GM12878 (cell line): ENCODE data around the gene ERC2. TPM values are rescaled to one million over a fixed set of nuclear protein-coding genes. Genes with fewer than 3 reads are reported as not detected.

ENCODE experiments used
- ATAC-seq: fragments of 200-7000 bp; cut with Tn5 transposase; 3 replicates; pipeline ENCODE4 v1.9.1; 2020; ENCODE audit warnings: mild to moderate bottlenecking, moderate library complexity
- BruUV-seq: library from RNA; stranded (reverse); fragments of 400-500 nt; replicated peaks from 2 replicates; lab custom pipeline; 2021; lab: Mats Ljungman, UMichigan
- CTCF ChIA-PET: fragments of 300-600 bp; sonication (Branson Sonifier 250); formaldehyde crosslinking; extraction: SDS; loops from one replicate; lab custom pipeline; 2021; ENCODE audit warnings: inconsistent platforms; lab: Yijun Ruan, JAX
- POLR2A ChIA-PET: fragments of 350-600 bp; formaldehyde crosslinking; extraction: SDS; loops from one replicate; lab custom pipeline; 2021; ENCODE audit warnings: inconsistent platforms; lab: Charles Lee
- RAD21 ChIA-PET: fragments of 300-600 bp; sonication (Branson Sonifier 250); formaldehyde crosslinking; loops from one replicate; lab custom pipeline; 2023; ENCODE audit warnings: antibody characterized with exemption; ENCODE audit not compliant: unreplicated experiment; lab: Charles Lee
- SMC1A ChIA-PET: fragments of 300-600 bp; sonication (Branson Sonifier 250); formaldehyde crosslinking; loops from one replicate; lab custom pipeline; 2023; ENCODE audit not compliant: unreplicated experiment, uncharacterized antibody; lab: Charles Lee
- DNase-seq: peaks from one replicate; pipeline ENCODE4 v3.0.0-alpha.2; 2011; ENCODE audit warnings: low read depth, low spot score
- FAIRE-seq: peaks from 3 replicates; lab custom pipeline; 2011; peaks lifted over from hg19 to GRCh38; lab: Jason Lieb, UNC
- H2AFZ ChIP-seq: 2 replicates; pipeline ENCODE4 v1.6.0; 2011; ENCODE audit warnings: low read depth, low read length, control low read depth; ENCODE audit not compliant: control insufficient read depth
- H3K27ac ChIP-seq: 2 replicates; pipeline ENCODE4 v1.5.1; 2011; ENCODE audit warnings: control low read depth; ENCODE audit not compliant: control insufficient read depth, insufficient read depth
- H3K27me3 ChIP-seq, 2 experiments: replicated peaks in 1 of 2; 2 replicates each; pipeline versions ENCODE4 v1.6.0 to v1.6.1; 2011; ENCODE audit warnings: low read length in 1 of 2; ENCODE audit not compliant: control insufficient read depth in 2 of 2, insufficient read depth in 2 of 2
- H3K36me3 ChIP-seq, 2 experiments: 2 replicates each; pipeline ENCODE4 v1.5.1; 2011; ENCODE audit warnings: low read length in 1 of 2; ENCODE audit not compliant: control insufficient read depth in 2 of 2, insufficient read depth in 2 of 2
- H3K4me1 ChIP-seq: 2 replicates; pipeline ENCODE4 v1.6.1; 2011; ENCODE audit warnings: mild to moderate bottlenecking, low read length, moderate library complexity, mixed read lengths; ENCODE audit not compliant: control insufficient read depth, insufficient read depth
- H3K4me2 ChIP-seq: 2 replicates; pipeline ENCODE4 v1.6.0; 2011; ENCODE audit warnings: control low read depth; ENCODE audit not compliant: control insufficient read depth, insufficient read depth
- H3K4me3 ChIP-seq: fragments of 200-600 bp; sonication (generic); 2 replicates; pipeline ENCODE4 v1.5.1; 2016
- H3K79me2 ChIP-seq: 2 replicates; pipeline ENCODE4 v1.6.0; 2011; ENCODE audit warnings: low read length; ENCODE audit not compliant: control insufficient read depth, insufficient read depth
- H3K9ac ChIP-seq: 2 replicates; pipeline ENCODE4 v1.8.0; 2011; ENCODE audit warnings: low read length, control low read depth, mixed read lengths; ENCODE audit not compliant: control insufficient read depth, insufficient read depth
- H3K9me3 ChIP-seq: replicated peaks from 3 replicates; pipeline ENCODE4 v1.5.1; 2011; ENCODE audit warnings: mild to moderate bottlenecking, low read length; ENCODE audit not compliant: control insufficient read depth, insufficient read depth
- H4K20me1 ChIP-seq: 2 replicates; pipeline ENCODE4 v1.6.0; 2011; ENCODE audit not compliant: control insufficient read depth, insufficient read depth
- ATF2 ChIP-seq: IDR thresholded peaks from 2 replicates; pipeline ENCODE4 v1.6.1; 2012; ENCODE audit warnings: low read length, inconsistent platforms
- ATF3 ChIP-seq: IDR thresholded peaks from 2 replicates; pipeline ENCODE4 v1.6.1; 2011; ENCODE audit warnings: low read depth, mild to moderate bottlenecking, low read length, moderate library complexity, borderline replicate concordance; ENCODE audit errors: extremely low read depth
- EP300 ChIP-seq, 2 experiments: fragments of 150-350 bp in 1 of 2; IDR thresholded peaks; 2 replicates each; pipeline ENCODE4 v1.6.1; 2011 to 2012; ENCODE audit warnings: low read depth in 2 of 2, low read length in 2 of 2, borderline replicate concordance in 1 of 2, improper control_type of control experiment in 1 of 2, inconsistent platforms in 1 of 2; ENCODE audit not compliant: control insufficient read depth in 1 of 2
- EZH2 ChIP-seq: IDR thresholded peaks from 2 replicates; pipeline ENCODE4 v1.6.1; 2012; ENCODE audit warnings: low read depth, mild to moderate bottlenecking, control low read depth, inconsistent platforms, low read length, borderline replicate concordance; ENCODE audit not compliant: control insufficient read depth
- GATAD2B ChIP-seq: fragments of 450-650 bp; conservative IDR thresholded peaks from 2 replicates; pipeline ENCODE4 v1.6.1; 2017; ENCODE audit warnings: low read depth, mild to moderate bottlenecking, moderate library complexity
- MTA2 ChIP-seq: fragments of 450-650 bp; IDR thresholded peaks from 2 replicates; pipeline ENCODE4 v1.6.1; 2016; ENCODE audit warnings: low read depth, mild to moderate bottlenecking, moderate library complexity
- MYB ChIP-seq: fragments of 150-350 bp; IDR thresholded peaks from 2 replicates; pipeline ENCODE4 v1.6.1; 2014; ENCODE audit warnings: mild to moderate bottlenecking, low read depth, low read length, borderline replicate concordance
- NBN ChIP-seq: fragments of 450-650 bp; IDR thresholded peaks from 2 replicates; pipeline ENCODE4 v1.6.1; 2016
- NR2C2 ChIP-seq: IDR thresholded peaks from 2 replicates; pipeline ENCODE4 v1.6.1; 2011; ENCODE audit warnings: borderline replicate concordance, low read depth; ENCODE audit not compliant: control insufficient read depth, insufficient read length
- RAD51 ChIP-seq: fragments of 450-650 bp; IDR thresholded peaks from 2 replicates; pipeline ENCODE4 v1.6.1; 2016; ENCODE audit warnings: moderate library complexity, mild to moderate bottlenecking, inconsistent platforms
- SMARCA5 ChIP-seq: fragments of 450-650 bp; IDR thresholded peaks from 2 replicates; pipeline ENCODE4 v1.6.1; 2017; ENCODE audit warnings: mild to moderate bottlenecking
- TBL1XR1 ChIP-seq: IDR thresholded peaks from 2 replicates; pipeline ENCODE4 v1.6.1; 2012; ENCODE audit warnings: low read depth, low read length, improper control_type of control experiment
- ZBTB11 ChIP-seq: fragments of 450-650 bp; formaldehyde crosslinking; IDR thresholded peaks from 2 replicates; pipeline ENCODE4 v1.5.0; 2022; ENCODE audit warnings: mild to moderate bottlenecking, missing genetic modification characterization
- ZNF274 ChIP-seq: IDR thresholded peaks from one replicate; pipeline ENCODE4 v1.8.0; 2011; ENCODE audit not compliant: insufficient read length, insufficient read depth
- ZNF384 ChIP-seq: IDR thresholded peaks from 2 replicates; pipeline ENCODE4 v1.6.1; 2012; ENCODE audit warnings: low read depth, mild to moderate bottlenecking, low read length, improper control_type of control experiment, borderline replicate concordance
- WGBS: methylation state at CpG from one replicate; pipeline ENCODE4 v1.1.6; 2016; ENCODE audit warnings: low lambda C conversion rate; ENCODE audit not compliant: insufficient replicate concordance, insufficient coverage; ENCODE audit errors: missing lambda C conversion rate; 5-methylcytosine and 5-hydroxymethylcytosine counted together
- in situ Hi-C: fragments of 300-500 bp; cut with MboI; formaldehyde crosslinking; loops from 9 replicates; pipeline ENCODE4 v1.14.3; 2018; ENCODE audit warnings: mixed read lengths
- intact Hi-C: fragments of 100-400 bp; cut with micrococcal nuclease; formaldehyde crosslinking; loops from one replicate; pipeline ENCODE4 v1.14.2; 2022; ENCODE audit not compliant: unreplicated experiment
- polyA plus RNA-seq, 11 experiments: library from polyadenylated mRNA; depleted of rRNA in 4 of 11; unstranded in 6 of 11; stranded (reverse) in 5 of 11; fragments of >200 nt; fragmentation: Nextera tagmentation in 4 of 11; fragmentation: Illumina TruSeq in 1 of 11; extraction: Ambion mirVana in 4 of 11; extraction: Trizol in 1 of 11; gene quantifications; 1 replicate in 1 of 11; 2 replicates in 10 of 11; pipeline versions ENCODE4 v1.2.1 to v1.2.3, GENCODE V29; 2011 to 2016; ENCODE audit warnings: inconsistent platforms in 2 of 11, missing spikeins in 2 of 11, low read depth in 1 of 11
- total RNA-seq, 4 experiments: library from RNA; depleted of rRNA in 3 of 4; stranded (reverse); fragments of >200 nt in 3 of 4; fragmentation: Illumina TruSeq in 1 of 4; extraction: Trizol in 1 of 4; gene quantifications; 2 replicates each; pipeline versions ENCODE4 v1.2.1 to v1.2.3, GENCODE V29; 2013 to 2021

ERC2 gene
- total and polyA plus RNA-seq, 10 of the 15 experiments (the other 5 are each of a cell fraction or from before 2014, with no cell fraction given): 0.06 to 1.4 (median 0.12) TPM; not detected in 3

- no peak for TF ChIP-seq ZBTB11 (CRISPR knock-in tag)
Measured at GRCh38 chr3:56147354-56147753, 320.9 kb downstream of the ERC2 start (continued).

GRCh38 chr3:56145410-56145809, 322.9 kb downstream of the ERC2 start:
- no peak for FAIRE-seq

More at GRCh38 chr3:56145410-56145809, 322.9 kb downstream of the ERC2 start:
- SMC1A ChIA-PET: no interaction called here
- Histone ChIP-seq H3K4me1 (no peaks in the 10 kb centered on the region), H3K79me2 (no peaks in the 10 kb centered on the region), H3K27ac (no peak overlapping the region), H3K9ac (no peak overlapping the region), H3K36me3 (no peaks in the 10 kb centered on the region), H3K4me2 (no peak overlapping the region), H3K27me3 (no peaks in the 10 kb centered on the region; a peak in 1 of 4 replicates), H2AFZ (no peak overlapping the region), H4K20me1 (no peaks in the 10 kb centered on the region), H3K4me3 (no peak overlapping the region), H3K9me3 (no peaks in the 10 kb centered on the region)
- intact Hi-C loops (no loop called here), in situ Hi-C loops (no loop called here)
- ATAC-seq: no peak
- POLR2A ChIA-PET: no interaction called here
- WGBS: 0% methylated on average over 2 of the region's 2 CpGs
- no peak for DNase-seq
- CTCF ChIA-PET: no interaction called here
- RAD21 ChIA-PET: no interaction called here
- BruUV-seq: no TSS peak
- TF ChIP-seq ZNF274 (no peak), RAD51 (no peak), NBN (no peak), TBL1XR1 (no peak), GATAD2B (no peak), ATF2 (no peak), NR2C2 (no peak), EZH2 (no peak), ATF3 (no peak), MYB (no peak), SMARCA5 (no peak), MTA2 (no peak), ZNF384 (no peak), EP300 (IDR thresholded peaks at IDR 0.05; ENCODE audit: borderline replicate concordance in 1 of 2, control insufficient read depth in 1 of 2, low read depth in 2 of 2, low read length in 2 of 2) (no peak)
